Measurements from ENCODE around the gene ANKH. TPM values are rescaled to one million over a fixed set of nuclear protein-coding genes. Genes with fewer than 3 reads are reported as not detected.

Gene ANKH
- total RNA-seq, 2 donors from 2014 or later = 93.8 to 94.1 TPM

- DNase-seq (ENCODE audit: low spot score) = no peak
Observed at GRCh38 chr5:14687023-14687665, 184.4 kb downstream of the ANKH start.

GRCh38 chr5:14686517-14686916 lies 185.1 kb downstream of the ANKH start:
- DNase-seq (ENCODE audit: low spot score) = no peak
- intact Hi-C loops (cut with DNase I) = loop anchor here (5.0 to 10.0 kb wide), 2 partner anchors 326 to 328 kb away; no protein-coding TSS in a partner anchor

More at GRCh38 chr5:14687023-14687665, 184.4 kb downstream of the ANKH start:
- intact Hi-C loops (cut with DNase I) = loop anchor here (5.0 to 10.0 kb wide), 2 partner anchors 325 to 328 kb away; no protein-coding TSS in a partner anchor

GRCh38 chr5:14685757-14686156 lies 185.8 kb downstream of the ANKH start:
- no peak for DNase-seq (ENCODE audit: low spot score)
- intact Hi-C loops (cut with DNase I) = loop anchor here (5.0 to 10.0 kb wide), 2 partner anchors 327 to 329 kb away; no protein-coding TSS in a partner anchor

- intact Hi-C loops (cut with DNase I) = loop anchor here (5.0 to 10.0 kb wide), 2 partner anchors 328 to 330 kb away; no protein-coding TSS in a partner anchor
- no peak for DNase-seq (ENCODE audit: low spot score)
Observed at GRCh38 chr5:14684757-14685156, 186.8 kb downstream of the ANKH start.

- intact Hi-C loops (cut with DNase I) = loop anchor here in 1 of 2 donors (10.0 kb wide), 1 partner anchor 331 kb away; no protein-coding TSS in a partner anchor
- no peak for DNase-seq (ENCODE audit: low spot score)
Observed at GRCh38 chr5:14683906-14684455, 187.6 kb downstream of the ANKH start.

- no peak for DNase-seq (ENCODE audit: low spot score)
- intact Hi-C loops (cut with DNase I) = loop anchor here in 1 of 2 donors (10.0 kb wide), 1 partner anchor 334 kb away; no protein-coding TSS in a partner anchor
Observed at GRCh38 chr5:14681236-14681752, 190.3 kb downstream of the ANKH start.

GRCh38 chr5:14679595-14679994 lies 192.0 kb downstream of the ANKH start:
- DNase-seq (ENCODE audit: low spot score) = no peak
- intact Hi-C loops (cut with DNase I) = no loop called here

- DNase-seq (ENCODE audit: low spot score) = no peak
- intact Hi-C loops (cut with DNase I) = no loop called here
Observed at GRCh38 chr5:14678773-14679334, 192.7 kb downstream of the ANKH start.

GRCh38 chr5:14676320-14676719 lies 195.3 kb downstream of the ANKH start:
- DNase-seq (ENCODE audit: low spot score) = no peak

GRCh38 chr5:14675865-14676300 lies 195.7 kb downstream of the ANKH start:
- DNase-seq (ENCODE audit: low spot score) = no peak
- intact Hi-C loops (cut with DNase I) = no loop called here

More at GRCh38 chr5:14676320-14676719, 195.3 kb downstream of the ANKH start:
- intact Hi-C loops (cut with DNase I) = no loop called here

- intact Hi-C loops (cut with DNase I) = no loop called here
- DNase-seq (ENCODE audit: low spot score) = no peak
Observed at GRCh38 chr5:14674983-14675854, 196.4 kb downstream of the ANKH start.

- intact Hi-C loops (cut with DNase I) = no loop called here
- no peak for DNase-seq (ENCODE audit: low spot score)
Observed at GRCh38 chr5:14673443-14673842, 198.1 kb downstream of the ANKH start.

- intact Hi-C loops (cut with DNase I) = no loop called here
- no peak for DNase-seq (ENCODE audit: low spot score)
Observed at GRCh38 chr5:14672484-14673394, 198.8 kb downstream of the ANKH start.

GRCh38 chr5:14672082-14672481 lies 199.5 kb downstream of the ANKH start:
- no peak for DNase-seq (ENCODE audit: low spot score)
- intact Hi-C loops (cut with DNase I) = no loop called here

- DNase-seq (ENCODE audit: low spot score) = no peak
Observed at GRCh38 chr5:14671414-14671813, 200.2 kb downstream of the ANKH start.

GRCh38 chr5:14669975-14670374 lies 201.6 kb downstream of the ANKH start:
- intact Hi-C loops (cut with DNase I) = no loop called here
- DNase-seq (ENCODE audit: low spot score) = no peak

More at GRCh38 chr5:14671414-14671813, 200.2 kb downstream of the ANKH start:
- intact Hi-C loops (cut with DNase I) = no loop called here

- intact Hi-C loops (cut with DNase I) = no loop called here
- DNase-seq (ENCODE audit: low spot score) = no peak
Observed at GRCh38 chr5:14669415-14669814, 202.2 kb downstream of the ANKH start.

GRCh38 chr5:14668181-14668591 lies 203.4 kb downstream of the ANKH start:
- intact Hi-C loops (cut with DNase I) = no loop called here
- no peak for DNase-seq (ENCODE audit: low spot score)
